Rectal smooth muscle tissue (tissue), 1 donor: ENCODE results near the gene SPATS2.
A peak's percentile ranks its signal among the peaks of the same experiment; 100 is the strongest.
"Not testable (repeated sequence)": the region's sequence is repeated elsewhere in the genome, so short reads cannot be mapped to it uniquely, and the experiment has no call there.

Experiments used
- H3K27ac ChIP-seq: one replicate; pipeline ENCODE4 v1.7.0; 2013; ENCODE audit warnings: low read depth, low read length, inconsistent platforms
- H3K27me3 ChIP-seq: one replicate; pipeline ENCODE4 v1.7.0; 2013; ENCODE audit warnings: low read length; ENCODE audit not compliant: control insufficient read depth, insufficient read depth
- H3K36me3 ChIP-seq: one replicate; pipeline ENCODE4 v1.7.0; 2013; ENCODE audit warnings: low read length; ENCODE audit not compliant: control insufficient read depth, insufficient read depth
- H3K4me1 ChIP-seq: one replicate; pipeline ENCODE4 v1.7.0; 2013; ENCODE audit warnings: low read length; ENCODE audit not compliant: control insufficient read depth, insufficient read depth
- H3K4me3 ChIP-seq: one replicate; pipeline ENCODE4 v1.7.0; 2013; ENCODE audit warnings: low read length
- H3K9ac ChIP-seq: one replicate; pipeline ENCODE4 v1.7.0; 2013; ENCODE audit warnings: low read length

SPATS2 gene

GRCh38 chr12:49527361-49528130 is 160.3 kb downstream of the SPATS2 start:
- H3K27ac ChIP-seq, result no peak overlapping the region
- H3K4me3 ChIP-seq, result no peak overlapping the region
- H3K4me1 ChIP-seq, result no peaks in the 10 kb centered on the region
- no peaks in the 10 kb centered on the region for H3K27me3 ChIP-seq
- H3K36me3 ChIP-seq, result peaks cover 9% of the 10 kb centered on the region
- H3K9ac ChIP-seq, result no peak overlapping the region

- no peaks in the 10 kb centered on the region for H3K27me3 ChIP-seq
- H3K9ac ChIP-seq, result no peak overlapping the region
- H3K4me1 ChIP-seq, result no peaks in the 10 kb centered on the region
- peaks cover 9% of the 10 kb centered on the region for H3K36me3 ChIP-seq
- H3K27ac ChIP-seq, result no peak overlapping the region
- no peak overlapping the region for H3K4me3 ChIP-seq
Observed at GRCh38 chr12:49529414-49529813, 162.2 kb downstream of the SPATS2 start.

GRCh38 chr12:49531745-49532144 is 164.5 kb downstream of the SPATS2 start:
- H3K9ac ChIP-seq, result no peak overlapping the region
- no peak overlapping the region for H3K4me3 ChIP-seq
- H3K27me3 ChIP-seq, result no peaks in the 10 kb centered on the region
- H3K27ac ChIP-seq, result no peak overlapping the region
- H3K4me1 ChIP-seq, result no peaks in the 10 kb centered on the region
- H3K36me3 ChIP-seq, result peaks cover 2% of the 10 kb centered on the region

GRCh38 chr12:49533331-49533730 is 166.1 kb downstream of the SPATS2 start:
- H3K4me1 ChIP-seq, result peaks cover 3% of the 10 kb centered on the region
- H3K9ac ChIP-seq, result no peak overlapping the region
- H3K27ac ChIP-seq, result no peak overlapping the region
- peaks cover 10% of the 10 kb centered on the region for H3K27me3 ChIP-seq
- no peak overlapping the region for H3K4me3 ChIP-seq
- no peaks in the 10 kb centered on the region for H3K36me3 ChIP-seq

- H3K27ac ChIP-seq, H3K4me1 ChIP-seq, H3K36me3 ChIP-seq: not testable (repeated sequence)
Observed at GRCh38 chr12:49534122-49534521, 166.9 kb downstream of the SPATS2 start.

GRCh38 chr12:49534731-49535278 is 167.5 kb downstream of the SPATS2 start:
- peaks cover 16% of the 10 kb centered on the region for H3K27me3 ChIP-seq
- H3K27ac ChIP-seq, result no peak overlapping the region
- H3K36me3 ChIP-seq, result no peaks in the 10 kb centered on the region
- H3K4me1 ChIP-seq, result peaks cover 4% of the 10 kb centered on the region
- H3K4me3 ChIP-seq, result no peak overlapping the region
- no peak overlapping the region for H3K9ac ChIP-seq

More at GRCh38 chr12:49534122-49534521, 166.9 kb downstream of the SPATS2 start:
- H3K27me3 ChIP-seq, result peaks cover 10% of the 10 kb centered on the region
- not testable (repeated sequence) for H3K4me3 ChIP-seq, H3K9ac ChIP-seq

- H3K36me3 ChIP-seq, result no peaks in the 10 kb centered on the region
Observed at GRCh38 chr12:49535921-49536525, 168.8 kb downstream of the SPATS2 start.

GRCh38 chr12:49536526-49537071 is 169.3 kb downstream of the SPATS2 start:
- H3K4me3 ChIP-seq, result no peak overlapping the region
- no peaks in the 10 kb centered on the region for H3K36me3 ChIP-seq
- no peak overlapping the region for H3K9ac ChIP-seq
- peaks cover 21% of the 10 kb centered on the region for H3K27me3 ChIP-seq
- H3K27ac ChIP-seq, result no peak overlapping the region
- peaks cover 4% of the 10 kb centered on the region for H3K4me1 ChIP-seq

More at GRCh38 chr12:49535921-49536525, 168.8 kb downstream of the SPATS2 start:
- H3K4me1 ChIP-seq, result peaks cover 4% of the 10 kb centered on the region
- no peak overlapping the region for H3K4me3 ChIP-seq
- peaks cover 21% of the 10 kb centered on the region for H3K27me3 ChIP-seq
- H3K27ac ChIP-seq, result no peak overlapping the region
- H3K9ac ChIP-seq, result no peak overlapping the region

GRCh38 chr12:49537231-49537751 is 170.0 kb downstream of the SPATS2 start:
- no peaks in the 10 kb centered on the region for H3K36me3 ChIP-seq
- peaks cover 21% of the 10 kb centered on the region for H3K27me3 ChIP-seq
- H3K4me3 ChIP-seq, result peak overlapping the region; percentile 63
- H3K4me1 ChIP-seq, result peaks cover 4% of the 10 kb centered on the region
- H3K9ac ChIP-seq, result no peak overlapping the region
- no peak overlapping the region for H3K27ac ChIP-seq

GRCh38 chr12:49537752-49538509 is 170.7 kb downstream of the SPATS2 start:
- Histone ChIP-seq H3K4me3 (peak overlapping the region; percentile 63), H3K27ac (no peak overlapping the region), H3K36me3 (no peaks in the 10 kb centered on the region), H3K4me1 (peaks cover 4% of the 10 kb centered on the region), H3K27me3 (peaks cover 21% of the 10 kb centered on the region), H3K9ac (no peak overlapping the region)

- Histone ChIP-seq H3K27me3 (peaks cover 21% of the 10 kb centered on the region), H3K9ac (no peak within 1 kb of the TSS), H3K36me3 (no peaks in the 10 kb centered on the region), H3K4me3 (peak within 1 kb of the TSS; percentile 63), H3K4me1 (peaks cover 4% of the 10 kb centered on the region), H3K27ac (no peak within 1 kb of the TSS)
Observed at GRCh38 chr12:49538510-49539403, 171.5 kb downstream of the SPATS2 start, which contains the start of gene KCNH3. TSS of gene KCNH3 (plus strand) at chr12:49539030. CDS start at chr12:49539417, 387 bp downstream.
